ENCODE measurements around the gene EBP.

EBP gene

DNA sequence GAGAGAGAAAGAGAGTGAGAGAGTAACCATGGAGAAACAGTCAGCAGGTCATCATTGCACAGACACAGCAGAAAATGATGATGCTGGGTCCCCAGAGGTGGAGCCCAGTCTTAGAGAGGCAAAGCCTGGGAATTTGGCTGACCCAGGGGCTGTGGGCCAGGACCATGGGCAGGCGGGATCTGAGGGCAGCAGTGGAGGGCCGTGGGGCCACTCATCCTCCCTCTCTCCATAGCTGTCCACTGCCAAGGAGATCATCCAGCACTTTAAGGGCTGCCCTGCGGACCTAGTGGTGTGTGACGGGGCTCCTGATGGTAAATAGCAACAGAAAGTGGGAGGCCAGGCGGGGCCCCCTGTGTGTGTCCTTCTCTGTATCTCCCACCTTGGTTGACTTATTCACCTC, 42.8 kb upstream of the EBP start:
- no peak overlapping the region for H3K4me3 ChIP-seq (ENCODE audit: low read depth, low read length)
- peaks cover 22% of the 10 kb centered on the region for H3K36me3 ChIP-seq (replicated peaks)
- no peak overlapping the region for H3K27ac ChIP-seq
- in situ Hi-C loops (cut with HindIII; ENCODE audit: low pct_ligation_motif_present, low sequenced_read_pairs), result no loop called here
- DNase-seq, result no peak
- H3K27me3 ChIP-seq (replicated peaks), result no peaks in the 10 kb centered on the region
- TF ChIP-seq, protein P1, sequence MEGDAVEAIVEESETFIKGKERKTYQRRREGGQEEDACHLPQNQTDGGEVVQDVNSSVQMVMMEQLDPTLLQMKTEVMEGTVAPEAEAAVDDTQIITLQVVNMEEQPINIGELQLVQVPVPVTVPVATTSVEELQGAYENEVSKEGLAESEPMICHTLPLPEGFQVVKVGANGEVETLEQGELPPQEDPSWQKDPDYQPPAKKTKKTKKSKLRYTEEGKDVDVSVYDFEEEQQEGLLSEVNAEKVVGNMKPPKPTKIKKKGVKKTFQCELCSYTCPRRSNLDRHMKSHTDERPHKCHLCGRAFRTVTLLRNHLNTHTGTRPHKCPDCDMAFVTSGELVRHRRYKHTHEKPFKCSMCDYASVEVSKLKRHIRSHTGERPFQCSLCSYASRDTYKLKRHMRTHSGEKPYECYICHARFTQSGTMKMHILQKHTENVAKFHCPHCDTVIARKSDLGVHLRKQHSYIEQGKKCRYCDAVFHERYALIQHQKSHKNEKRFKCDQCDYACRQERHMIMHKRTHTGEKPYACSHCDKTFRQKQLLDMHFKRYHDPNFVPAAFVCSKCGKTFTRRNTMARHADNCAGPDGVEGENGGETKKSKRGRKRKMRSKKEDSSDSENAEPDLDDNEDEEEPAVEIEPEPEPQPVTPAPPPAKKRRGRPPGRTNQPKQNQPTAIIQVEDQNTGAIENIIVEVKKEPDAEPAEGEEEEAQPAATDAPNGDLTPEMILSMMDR (IDR thresholded peaks at IDR 0.05; ENCODE audit: low read depth, low read length, missing control alignments), result no peak

DNA sequence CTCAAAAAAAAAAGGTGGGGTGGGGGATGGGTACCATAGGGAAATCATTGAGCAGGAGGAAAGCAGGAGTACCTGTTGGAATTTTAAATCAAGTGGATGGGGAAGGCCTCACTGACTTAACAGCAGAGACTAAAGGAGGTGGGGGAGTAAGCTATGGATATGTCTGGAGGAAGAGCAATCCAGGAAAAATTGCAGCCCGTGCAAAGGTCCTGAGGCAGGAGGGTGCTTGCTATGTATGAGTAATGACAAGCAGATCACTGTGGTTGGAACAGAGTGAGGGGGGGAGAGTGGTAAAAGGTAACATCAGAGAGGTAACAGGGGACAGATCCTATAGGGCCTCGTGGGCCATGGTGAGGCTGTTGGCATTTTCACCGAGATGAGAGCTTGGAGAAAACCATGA, 41.5 kb upstream of the EBP start:
- H3K4me3 ChIP-seq (ENCODE audit: low read depth, low read length), result no peak overlapping the region
- H3K36me3 ChIP-seq (replicated peaks), result peaks cover 27% of the 10 kb centered on the region
- H3K27ac ChIP-seq, result no peak overlapping the region
- no peak for DNase-seq
- H3K27me3 ChIP-seq (replicated peaks), result no peaks in the 10 kb centered on the region
- in situ Hi-C loops (cut with HindIII; ENCODE audit: low pct_ligation_motif_present, low sequenced_read_pairs), result no loop called here
- TF ChIP-seq, protein P1 (IDR thresholded peaks at IDR 0.05; ENCODE audit: low read depth, low read length, missing control alignments), result no peak

DNA sequence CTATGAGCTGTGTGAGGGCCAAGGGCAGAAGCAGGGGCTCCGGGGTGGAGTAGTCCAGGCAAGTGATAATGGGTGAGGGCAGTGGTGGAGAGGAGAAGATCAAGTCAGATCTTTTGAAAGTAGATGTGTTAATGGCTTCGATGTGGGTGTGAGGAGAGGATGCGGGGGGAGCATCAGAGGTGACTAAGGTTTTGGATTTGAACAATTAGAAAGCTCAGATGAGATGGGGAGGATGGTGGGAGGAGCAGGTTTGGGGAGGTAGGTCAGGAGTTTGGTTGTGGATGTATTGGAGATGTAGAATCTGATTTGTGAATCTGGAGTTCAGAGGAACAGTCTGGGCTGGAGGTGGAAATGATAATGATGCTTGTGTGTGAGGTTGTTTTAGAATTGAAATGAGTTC, 41.0 kb upstream of the EBP start:
- no peak for DNase-seq
- no peak overlapping the region for H3K4me3 ChIP-seq (ENCODE audit: low read depth, low read length)
- in situ Hi-C loops (cut with HindIII; ENCODE audit: low pct_ligation_motif_present, low sequenced_read_pairs), result no loop called here
- TF ChIP-seq, protein P1 (IDR thresholded peaks at IDR 0.05; ENCODE audit: low read depth, low read length, missing control alignments), result no peak
- H3K27me3 ChIP-seq (replicated peaks), result no peaks in the 10 kb centered on the region
- H3K27ac ChIP-seq, result no peak overlapping the region
- peaks cover 27% of the 10 kb centered on the region for H3K36me3 ChIP-seq (replicated peaks)

DNA sequence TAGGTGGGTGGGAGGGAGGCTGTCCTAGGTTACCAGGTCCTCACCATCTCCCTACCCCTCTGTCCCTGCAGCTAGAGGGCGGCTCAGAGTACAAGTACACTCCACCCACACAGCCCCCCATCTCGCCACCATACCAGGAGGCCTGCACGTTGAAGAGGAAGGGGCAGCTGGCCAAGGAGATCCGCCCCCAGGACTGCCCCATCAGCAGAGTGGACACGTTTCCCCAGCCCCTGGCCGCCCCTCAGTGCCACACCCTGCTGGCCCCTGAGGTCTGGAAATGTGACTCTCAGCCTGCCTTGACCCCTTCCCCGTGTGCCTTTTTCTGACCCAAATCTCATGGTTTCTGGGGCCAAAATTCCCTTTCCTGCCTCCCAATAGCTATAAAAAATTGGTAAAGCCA, 39.1 kb upstream of the EBP start:
- DNase-seq, result no peak
- Histone ChIP-seq H3K27me3 (replicated peaks) (no peaks in the 10 kb centered on the region), H3K27ac (no peak overlapping the region), H3K36me3 (replicated peaks) (peaks cover 27% of the 10 kb centered on the region), H3K4me3 (ENCODE audit: low read depth, low read length) (no peak overlapping the region)
- TF ChIP-seq, protein P1 (IDR thresholded peaks at IDR 0.05; ENCODE audit: low read depth, low read length, missing control alignments), result no peak
- in situ Hi-C loops (cut with HindIII; ENCODE audit: low pct_ligation_motif_present, low sequenced_read_pairs), result no loop called here

DNA sequence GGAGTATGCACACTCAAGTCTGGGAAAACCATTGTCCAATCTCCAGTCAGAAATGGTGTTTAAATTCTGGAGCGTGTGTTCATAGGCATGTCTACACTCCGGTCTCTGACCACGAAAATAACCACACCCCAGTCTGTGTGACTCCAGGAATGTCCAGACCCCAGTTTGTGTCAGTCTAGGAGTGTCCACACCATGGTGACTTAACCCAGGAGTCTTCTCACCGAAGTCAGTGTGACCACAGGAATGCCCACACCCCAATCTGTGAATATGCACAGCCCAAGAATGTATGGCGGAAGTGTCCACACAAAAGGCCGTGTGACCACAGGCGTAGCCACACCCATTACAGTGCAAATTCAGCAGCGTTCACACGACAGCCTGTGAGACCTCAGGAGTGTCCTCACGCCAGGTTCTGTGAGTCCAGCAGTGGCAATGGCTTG, 34.2 kb upstream of the EBP start:
- Histone ChIP-seq H3K27me3 (replicated peaks) (no peaks in the 10 kb centered on the region), H3K4me3 (ENCODE audit: low read depth, low read length) (no peak overlapping the region), H3K36me3 (replicated peaks) (peaks cover 14% of the 10 kb centered on the region), H3K27ac (peak overlapping the region; percentile 76)
- TF ChIP-seq, protein P1 (IDR thresholded peaks at IDR 0.05; ENCODE audit: low read depth, low read length, missing control alignments), result no peak
- peak; percentile 97 for DNase-seq
- in situ Hi-C loops (cut with HindIII; ENCODE audit: low pct_ligation_motif_present, low sequenced_read_pairs), result no loop called here

DNA sequence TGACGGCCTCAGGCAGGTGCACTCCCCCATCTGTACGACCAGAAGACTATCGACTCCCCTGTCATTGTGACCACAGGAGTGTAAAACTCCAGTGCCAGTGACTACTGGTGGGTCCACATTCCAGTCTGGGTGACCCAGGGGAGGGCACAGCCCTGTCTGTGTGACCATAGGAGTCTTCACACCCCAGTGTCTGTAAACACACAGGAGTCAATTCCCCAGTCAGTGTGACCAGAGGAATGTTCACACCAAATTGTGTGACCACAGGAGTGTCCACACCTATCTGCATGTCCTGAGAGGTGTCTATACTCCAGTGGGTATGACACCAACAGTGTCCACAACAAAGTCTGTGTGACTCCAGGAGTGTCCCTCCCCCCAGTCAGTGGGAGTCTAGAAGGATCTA, 33.6 kb upstream of the EBP start:
- TF ChIP-seq, protein P1 (IDR thresholded peaks at IDR 0.05; ENCODE audit: low read depth, low read length, missing control alignments), result no peak
- DNase-seq, result no peak
- H3K27me3 ChIP-seq (replicated peaks), result no peaks in the 10 kb centered on the region
- in situ Hi-C loops (cut with HindIII; ENCODE audit: low pct_ligation_motif_present, low sequenced_read_pairs), result no loop called here
- H3K4me3 ChIP-seq (ENCODE audit: low read depth, low read length), result no peak overlapping the region
- peaks cover 8% of the 10 kb centered on the region for H3K36me3 ChIP-seq (replicated peaks)
- peak overlapping the region; percentile 76 for H3K27ac ChIP-seq
